GM18907 (cell line): ENCODE data around the gene TMEM205.
"Not testable (repeated sequence)": the region's sequence is repeated elsewhere in the genome, so short reads cannot be mapped to it uniquely, and the experiment has no call there.

Experiments used
- ATAC-seq: cut with Tn5 transposase; IDR thresholded peaks from one replicate; pipeline ENCODE4 v1.9.1; 2021; ENCODE audit warnings: mild to moderate bottlenecking, moderate library complexity; ENCODE audit not compliant: unreplicated experiment

The TMEM205 gene

DNA sequence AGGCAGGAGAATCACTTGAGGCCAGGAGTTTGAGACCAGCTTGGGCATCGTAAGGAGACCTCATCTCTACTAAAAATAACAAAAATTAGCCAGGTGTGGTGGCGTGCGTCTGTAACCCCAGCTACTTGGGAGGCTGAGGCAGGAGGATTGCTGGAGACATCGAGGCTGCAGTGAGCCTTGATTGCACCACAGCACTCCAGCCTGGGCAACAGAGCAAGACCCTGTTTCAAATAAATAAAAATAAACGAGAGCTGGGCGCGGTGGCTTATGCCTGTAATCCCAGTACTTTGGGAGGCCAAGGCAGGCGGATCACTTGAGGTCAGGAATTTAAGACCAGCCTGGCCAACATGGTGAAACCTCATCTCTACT, 6.0 kb downstream of the TMEM205 start:
- not testable (repeated sequence) for ATAC-seq

GRCh38 chr19:11339254-11340098, 6.6 kb downstream of the TMEM205 start, which contains the start of gene RAB3D:
Gene RAB3D, minus strand, starts transcription at chr19:11339657. Its CDS starts 2,258 bp downstream, at chr19:11337399.
- ATAC-seq = no peak

DNA sequence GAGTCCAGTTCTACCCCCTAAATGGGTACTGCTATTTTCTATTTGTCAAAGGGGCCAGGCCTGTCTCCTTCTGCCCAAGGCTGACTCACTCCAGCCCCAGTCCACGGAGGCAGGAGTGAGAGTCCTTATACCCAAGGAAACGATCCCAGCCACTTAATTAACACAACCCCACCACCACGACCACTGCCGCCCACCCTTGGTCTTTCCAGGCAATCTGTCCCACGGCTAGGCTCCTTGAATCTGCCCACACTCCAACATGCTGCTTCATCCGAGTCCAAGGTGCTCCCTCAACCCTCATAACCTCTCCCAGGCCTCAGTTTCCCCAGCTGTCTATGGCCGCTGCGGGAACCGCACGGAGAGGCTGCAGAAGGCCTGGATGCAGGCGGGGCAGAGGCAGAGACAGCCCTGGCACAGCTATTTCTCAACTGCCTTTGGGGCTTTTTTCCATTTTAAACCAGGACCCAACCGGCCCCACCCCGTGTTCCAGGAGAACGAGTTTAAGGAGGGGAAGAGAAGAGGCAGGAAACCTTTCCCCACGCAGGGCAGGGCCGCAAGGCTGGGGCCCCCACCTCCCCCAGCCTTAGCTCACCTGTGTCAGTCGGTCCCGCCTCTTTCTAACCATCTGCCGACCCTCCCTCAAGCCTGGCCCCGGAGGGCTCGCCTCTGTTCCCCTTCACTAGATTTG, 7.4 kb downstream of the TMEM205 start:
- no peak for ATAC-seq

GRCh38 chr19:11338121-11338520, 7.9 kb downstream of the TMEM205 start:
- ATAC-seq = no peak

DNA sequence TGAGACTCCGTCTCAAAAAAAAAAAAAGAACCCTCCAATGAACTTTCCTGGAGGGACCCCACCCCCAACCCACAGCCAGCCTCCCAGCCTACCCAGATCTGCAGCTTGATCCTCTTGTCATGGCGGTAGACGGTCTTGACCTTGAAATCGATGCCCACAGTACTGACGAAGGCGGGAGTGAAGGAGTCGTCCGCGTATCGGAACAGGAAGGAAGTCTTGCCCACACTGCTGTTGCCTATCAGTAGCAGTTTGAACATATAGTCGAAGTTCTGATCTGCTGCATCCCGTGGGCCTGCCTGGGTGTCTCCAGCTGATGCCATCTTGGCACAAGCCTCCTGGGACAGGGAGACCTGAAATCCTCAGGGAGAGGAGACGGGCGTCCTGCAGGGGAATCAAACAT, 9.0 kb downstream of the TMEM205 start:
- ATAC-seq = no peak

DNA sequence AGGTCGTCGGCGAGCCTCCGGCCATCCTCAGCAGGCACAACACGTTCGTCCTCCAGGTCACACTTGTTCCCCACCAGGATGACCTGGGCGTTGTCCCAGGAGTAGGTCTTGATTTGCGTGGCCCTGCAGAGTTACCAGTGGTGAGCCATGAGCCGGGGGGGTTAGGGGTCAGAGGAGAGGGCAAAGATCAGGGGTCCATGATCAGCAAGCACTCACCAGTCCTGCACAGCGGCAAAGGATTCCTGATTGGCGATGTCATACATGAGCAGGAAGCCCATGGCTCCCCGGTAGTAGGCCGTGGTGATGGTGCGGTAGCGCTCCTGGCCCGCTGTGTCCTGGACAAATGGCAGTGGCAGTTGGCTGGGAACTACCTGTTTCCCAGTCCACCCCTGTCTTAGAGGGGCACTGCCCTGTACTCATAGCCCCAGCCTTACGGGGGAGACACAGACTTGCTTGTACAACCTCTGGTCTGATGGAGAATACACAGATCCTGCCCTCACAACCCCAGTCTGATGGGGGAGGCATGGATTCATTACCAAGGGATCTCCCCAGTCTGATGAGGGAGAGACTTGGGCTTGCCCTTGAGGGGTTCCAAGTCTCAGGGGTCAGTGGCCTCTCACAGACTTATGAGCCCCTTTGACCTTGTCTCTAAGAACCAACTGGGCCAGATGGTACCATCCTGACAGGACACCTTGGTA, 10.5 kb downstream of the TMEM205 start:
- ATAC-seq = no peak

DNA sequence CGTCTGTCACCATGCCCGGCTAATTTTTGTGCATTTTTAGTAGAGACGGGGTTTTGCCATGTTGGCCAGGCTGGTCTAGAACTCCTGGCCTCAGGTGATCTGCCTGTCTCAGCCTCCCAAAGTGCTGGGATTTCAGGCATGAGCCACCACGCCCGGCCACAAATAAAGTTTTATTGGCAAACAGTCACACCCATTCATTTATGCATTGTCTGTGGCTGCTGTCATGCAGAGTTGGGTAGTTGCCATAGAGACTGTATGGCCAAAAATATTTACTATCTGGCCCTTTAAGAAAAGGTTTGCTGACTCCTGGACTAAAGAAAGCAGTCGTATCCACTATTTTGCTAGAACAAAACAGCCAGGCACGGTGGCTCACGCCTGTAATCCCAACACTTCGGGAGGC, 12.2 kb downstream of the TMEM205 start:
- not testable (repeated sequence) for ATAC-seq

DNA sequence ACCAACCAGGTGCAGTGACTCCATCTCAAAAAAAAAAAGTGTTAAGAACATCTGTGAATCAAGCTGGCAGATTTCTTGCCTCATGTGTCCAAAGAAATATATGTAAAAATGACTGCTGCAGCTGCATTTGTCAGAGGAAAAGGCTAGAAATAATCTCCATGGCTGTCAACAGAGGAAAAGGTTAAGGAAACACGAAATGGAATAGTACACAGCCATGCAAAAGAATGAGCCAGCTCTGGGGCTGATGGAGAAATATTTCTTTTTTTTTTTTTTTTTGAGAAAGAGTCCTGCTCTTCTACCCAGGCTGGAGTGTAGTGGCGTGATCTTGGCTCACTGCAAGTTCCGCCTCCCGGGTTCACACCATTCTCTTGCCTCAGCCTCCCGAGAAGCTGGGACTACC, 13.2 kb downstream of the TMEM205 start:
- ATAC-seq = no peak

DNA sequence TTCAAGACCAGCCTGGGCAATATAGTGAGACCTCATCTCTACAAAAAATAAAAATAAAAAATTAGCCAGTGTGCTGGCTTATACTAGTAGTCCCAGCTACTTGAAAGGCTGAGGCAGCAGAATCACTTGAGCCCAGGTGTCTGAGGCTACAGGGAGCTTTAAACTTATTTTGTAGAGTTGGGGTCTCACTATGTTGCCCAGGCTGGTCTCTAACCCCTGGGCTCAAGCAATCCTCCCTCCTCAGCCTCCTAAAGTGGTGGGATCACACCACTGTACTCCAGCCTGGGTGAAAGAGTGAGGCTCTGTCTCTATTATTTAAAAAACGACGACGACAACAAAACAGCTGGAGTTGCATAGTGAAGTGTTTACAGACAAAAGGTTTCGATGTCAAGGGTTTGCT, 14.6 kb downstream of the TMEM205 start:
- ATAC-seq = no peak

- no peak for ATAC-seq
Measured at GRCh38 chr19:11330127-11330526, 15.9 kb downstream of the TMEM205 start.

GRCh38 chr19:11325544-11325943, 20.5 kb downstream of the TMEM205 start:
- ATAC-seq = no peak

DNA sequence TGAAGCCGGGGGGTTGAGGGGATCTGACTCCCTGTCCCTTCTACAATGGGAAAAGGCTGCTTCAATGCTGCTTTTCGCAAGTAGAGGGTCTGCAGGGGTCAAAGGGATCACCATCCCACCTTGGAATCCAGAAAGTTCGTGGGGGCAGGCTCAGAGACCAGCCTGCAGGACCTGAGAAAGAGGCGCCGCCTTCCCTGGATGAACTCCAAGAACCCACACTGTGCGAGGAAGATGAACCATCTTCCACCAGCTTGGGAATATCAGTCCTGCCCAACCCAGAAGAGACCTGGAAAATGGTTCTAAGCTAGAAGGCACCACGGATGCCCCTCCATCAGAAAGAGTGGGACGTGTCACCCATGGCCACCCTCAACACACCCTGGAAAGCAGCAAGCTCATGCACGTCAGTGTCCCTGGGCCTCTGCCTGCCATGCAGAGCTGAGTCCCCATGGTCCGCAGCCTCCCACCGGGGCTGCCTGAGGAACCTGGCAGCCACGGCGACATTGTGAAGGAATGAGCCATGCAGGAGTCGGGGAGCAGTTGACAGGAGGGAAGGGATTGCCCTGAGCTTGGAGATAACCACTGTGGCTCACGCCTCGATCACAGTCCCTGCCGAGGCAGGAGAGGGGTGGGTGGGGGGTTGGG, 21.2 kb downstream of the TMEM205 start:
- no peak for ATAC-seq

- ATAC-seq = peak; percentile 58
Measured at GRCh38 chr19:11324079-11324661, 21.9 kb downstream of the TMEM205 start.

GRCh38 chr19:11323601-11324078, 22.4 kb downstream of the TMEM205 start:
- peak; percentile 8 for ATAC-seq

- no peak for ATAC-seq
Measured at GRCh38 chr19:11322269-11323024, 23.6 kb downstream of the TMEM205 start.

GRCh38 chr19:11321191-11322126, 24.6 kb downstream of the TMEM205 start:
- ATAC-seq = no peak

DNA sequence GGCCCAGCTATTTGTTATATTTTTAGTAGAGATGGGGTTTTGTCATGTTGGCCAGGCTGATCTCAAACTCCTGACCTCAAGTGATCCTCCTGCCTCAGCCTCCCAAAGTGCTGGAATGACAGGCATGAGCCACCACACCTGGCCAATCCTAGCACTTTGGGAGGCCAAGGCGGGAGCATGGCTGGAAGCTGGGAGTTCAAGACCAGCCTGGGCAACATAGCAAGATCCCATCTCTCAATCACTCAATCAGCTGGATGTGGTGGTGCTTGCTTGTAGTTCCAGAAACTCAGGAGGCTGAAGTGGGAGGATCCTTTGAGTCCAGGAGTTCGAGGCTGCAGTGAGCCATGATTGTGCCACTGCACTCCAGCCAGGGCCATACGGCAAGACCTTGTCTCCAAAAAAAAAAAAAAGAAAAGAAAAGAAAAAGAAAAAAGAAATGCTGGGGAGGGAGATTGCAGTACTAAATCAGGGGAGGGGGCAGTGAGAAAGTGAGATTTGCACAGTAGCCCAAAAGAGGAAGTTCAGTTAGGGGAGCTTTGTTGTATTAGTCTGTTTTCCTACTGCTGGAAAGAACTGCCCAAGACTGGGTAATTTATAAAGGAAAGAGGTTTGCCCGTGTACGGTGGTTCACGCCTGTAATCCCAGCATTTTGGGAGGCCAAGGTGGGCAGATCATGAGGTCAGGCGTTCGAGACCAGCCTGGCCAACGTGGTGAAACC, 25.6 kb downstream of the TMEM205 start:
- ATAC-seq = not testable (repeated sequence)

- ATAC-seq = no peak
Measured at GRCh38 chr19:11306337-11306736, 39.7 kb downstream of the TMEM205 start.
